Keratinocyte (primary cell): ENCODE results near the gene FDXACB1. TPM values are rescaled to one million over a fixed set of nuclear protein-coding genes. Genes with fewer than 3 reads are reported as not detected.

Experiments used
- DNase-seq: peaks from one replicate; pipeline ENCODE4 v3.0.0-alpha.2; 2011; ENCODE audit warnings: low read depth, missing footprints, low spot score
- FAIRE-seq: peaks from 2 replicates; lab custom pipeline; 2011; peaks lifted over from hg19 to GRCh38; lab: Jason Lieb, UNC
- H2AFZ ChIP-seq: 2 replicates; pipeline ENCODE4 v1.6.0; 2012; ENCODE audit warnings: low read length, control low read depth, inconsistent platforms; ENCODE audit not compliant: control insufficient read depth
- H3K27ac ChIP-seq: 2 replicates; pipeline ENCODE4 v1.5.1; 2011; ENCODE audit warnings: low read length; ENCODE audit not compliant: control insufficient read depth, insufficient read depth
- H3K27me3 ChIP-seq: 3 replicates; pipeline ENCODE4 v1.6.0; 2011; ENCODE audit warnings: low read length; ENCODE audit not compliant: control insufficient read depth, insufficient read depth; ENCODE audit errors: extremely low read depth
- H3K36me3 ChIP-seq, 2 experiments: 2 replicates in 1 of 2; 3 replicates in 1 of 2; pipeline ENCODE4 v1.5.1; 2011; ENCODE audit warnings: low read length in 2 of 2, mild to moderate bottlenecking in 1 of 2; ENCODE audit not compliant: control insufficient read depth in 2 of 2, insufficient read depth in 2 of 2; ENCODE audit errors: extremely low read depth in 1 of 2
- H3K4me1 ChIP-seq: 3 replicates; pipeline ENCODE4 v1.5.1; 2011; ENCODE audit warnings: low read length; ENCODE audit not compliant: control insufficient read depth, insufficient read depth; ENCODE audit errors: extremely low read depth
- H3K4me2 ChIP-seq: 3 replicates; pipeline ENCODE4 v1.6.0; 2011; ENCODE audit warnings: low read depth, low read length; ENCODE audit not compliant: control insufficient read depth, insufficient read depth; ENCODE audit errors: extremely low read depth
- H3K4me3 ChIP-seq, 3 experiments: fragments of 200-600 bp in 1 of 3; sonication (generic) in 1 of 3; 2 replicates in 2 of 3; 3 replicates in 1 of 3; pipeline ENCODE4 v1.5.1; 2011 to 2016; ENCODE audit warnings: low read length in 3 of 3, mild to moderate bottlenecking in 3 of 3, control low read depth in 2 of 3, inconsistent platforms in 1 of 3, low read depth in 1 of 3, mixed read lengths in 1 of 3, mixed run types in 1 of 3, moderate library complexity in 1 of 3; ENCODE audit not compliant: control insufficient read depth in 2 of 3, insufficient read depth in 2 of 3; ENCODE audit errors: extremely low read depth in 1 of 3
- H3K79me2 ChIP-seq: 2 replicates; pipeline ENCODE4 v1.6.0; 2012; ENCODE audit warnings: low read length; ENCODE audit not compliant: control insufficient read depth, insufficient read depth
- H3K9ac ChIP-seq: 3 replicates; pipeline ENCODE4 v1.6.0; 2011; ENCODE audit warnings: low read length; ENCODE audit not compliant: control insufficient read depth, insufficient read depth; ENCODE audit errors: extremely low read depth
- H3K9me1 ChIP-seq: 3 replicates; pipeline ENCODE4 v1.6.0; 2011; ENCODE audit warnings: low read length; ENCODE audit not compliant: control insufficient read depth, insufficient read depth; ENCODE audit errors: extremely low read depth
- H3K9me3 ChIP-seq: 2 replicates; pipeline ENCODE4 v1.5.1; 2012; ENCODE audit warnings: low read depth, low read length; ENCODE audit not compliant: control insufficient read depth
- H4K20me1 ChIP-seq: 3 replicates; pipeline ENCODE4 v1.6.0; 2011; ENCODE audit warnings: low read length; ENCODE audit not compliant: control insufficient read depth, insufficient read depth; ENCODE audit errors: extremely low read depth
- EZH2 ChIP-seq: IDR thresholded peaks from one replicate; pipeline ENCODE4 v1.6.1; 2012; ENCODE audit warnings: inconsistent platforms, mild to moderate bottlenecking, low read length, moderate library complexity
- dilution Hi-C: fragments of 300-500 bp; cut with MboI; formaldehyde crosslinking; loops from one replicate; pipeline ENCODE4 v1.7.0; 2020; ENCODE audit warnings: low sequenced_read_pairs; ENCODE audit not compliant: extremely low pct_ligation_motif_present
- polyA plus RNA-seq, 5 experiments: library from polyadenylated mRNA; depleted of rRNA in 3 of 5; stranded (reverse) in 3 of 5; stranded (forward) in 1 of 5; unstranded in 1 of 5; fragments of >200 nt; gene quantifications; 1 replicate in 1 of 5; 2 replicates in 3 of 5; 3 replicates in 1 of 5; pipeline versions ENCODE4 v1.2.1 to v1.2.3, GENCODE V29; 2011 to 2012; ENCODE audit warnings: missing spikeins in 2 of 5, low read depth in 1 of 5, low replicate concordance in 1 of 5
- TF ChIP-seq, protein P1 (sequence below), 3 experiments: IDR thresholded peaks in 1 of 3; conservative IDR thresholded peaks in 1 of 3; optimal IDR thresholded peaks in 1 of 3; 2 replicates in 2 of 3; 3 replicates in 1 of 3; pipeline versions ENCODE3 to v1.5.1; 2011; ENCODE audit warnings: low read length in 3 of 3, mild to moderate bottlenecking in 3 of 3, moderate library complexity in 2 of 3, control low read depth in 1 of 3, inconsistent platforms in 1 of 3; ENCODE audit not compliant: insufficient read depth in 2 of 3; ENCODE audit errors: extremely low read depth in 1 of 3

Gene FDXACB1
- polyA plus RNA-seq, 1 donor (not counting 4 experiments of a cell fraction or from before 2014, with no cell fraction given), result 2.9 TPM

DNA sequence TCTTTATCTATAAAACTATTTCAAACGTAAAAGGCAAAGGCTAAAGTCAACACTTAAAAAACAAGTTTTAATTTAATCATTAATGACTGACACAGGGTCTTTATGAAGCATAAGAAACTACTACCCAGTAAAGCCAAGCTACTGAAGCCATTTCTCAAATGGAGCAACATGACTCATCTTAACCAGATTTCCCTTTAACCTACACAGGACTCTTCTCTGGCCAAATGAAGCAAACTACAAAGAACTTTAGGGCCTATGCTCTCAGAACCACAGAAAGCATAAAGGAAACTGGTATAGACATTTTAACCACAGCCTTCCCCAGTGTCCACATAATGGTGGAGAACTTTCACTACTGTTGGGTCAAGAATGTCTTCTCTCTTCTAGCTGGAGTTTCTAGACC, 42.2 kb downstream of the FDXACB1 start:
- Histone ChIP-seq H3K27ac (no peak overlapping the region), H3K36me3 (peaks cover 8 to 10% of the 10 kb centered on the region in 2 experiments), H3K79me2 (no peaks in the 10 kb centered on the region), H2AFZ (no peak overlapping the region), H3K9me1 (no peaks in the 10 kb centered on the region), H3K27me3 (no peaks in the 10 kb centered on the region), H3K9me3 (no peaks in the 10 kb centered on the region), H3K4me3 (no peak overlapping the region), H4K20me1 (no peaks in the 10 kb centered on the region), H3K4me1 (no peaks in the 10 kb centered on the region), H3K4me2 (no peak overlapping the region), H3K9ac (no peak overlapping the region)
- no peak for TF ChIP-seq EZH2
- TF ChIP-seq, protein P1, sequence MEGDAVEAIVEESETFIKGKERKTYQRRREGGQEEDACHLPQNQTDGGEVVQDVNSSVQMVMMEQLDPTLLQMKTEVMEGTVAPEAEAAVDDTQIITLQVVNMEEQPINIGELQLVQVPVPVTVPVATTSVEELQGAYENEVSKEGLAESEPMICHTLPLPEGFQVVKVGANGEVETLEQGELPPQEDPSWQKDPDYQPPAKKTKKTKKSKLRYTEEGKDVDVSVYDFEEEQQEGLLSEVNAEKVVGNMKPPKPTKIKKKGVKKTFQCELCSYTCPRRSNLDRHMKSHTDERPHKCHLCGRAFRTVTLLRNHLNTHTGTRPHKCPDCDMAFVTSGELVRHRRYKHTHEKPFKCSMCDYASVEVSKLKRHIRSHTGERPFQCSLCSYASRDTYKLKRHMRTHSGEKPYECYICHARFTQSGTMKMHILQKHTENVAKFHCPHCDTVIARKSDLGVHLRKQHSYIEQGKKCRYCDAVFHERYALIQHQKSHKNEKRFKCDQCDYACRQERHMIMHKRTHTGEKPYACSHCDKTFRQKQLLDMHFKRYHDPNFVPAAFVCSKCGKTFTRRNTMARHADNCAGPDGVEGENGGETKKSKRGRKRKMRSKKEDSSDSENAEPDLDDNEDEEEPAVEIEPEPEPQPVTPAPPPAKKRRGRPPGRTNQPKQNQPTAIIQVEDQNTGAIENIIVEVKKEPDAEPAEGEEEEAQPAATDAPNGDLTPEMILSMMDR (optimal IDR thresholded peaks at IDR 0.05 in 1 of 3, IDR thresholded peaks at IDR 0.05 in 1 of 3, conservative IDR thresholded peaks at IDR 0.05 in 1 of 3; ENCODE audit: extremely low read depth in 1 of 3, insufficient read depth in 2 of 3, low read length in 3 of 3), result no peak
- dilution Hi-C loops, result no loop called here
- FAIRE-seq (no peak), DNase-seq (no peak)

DNA sequence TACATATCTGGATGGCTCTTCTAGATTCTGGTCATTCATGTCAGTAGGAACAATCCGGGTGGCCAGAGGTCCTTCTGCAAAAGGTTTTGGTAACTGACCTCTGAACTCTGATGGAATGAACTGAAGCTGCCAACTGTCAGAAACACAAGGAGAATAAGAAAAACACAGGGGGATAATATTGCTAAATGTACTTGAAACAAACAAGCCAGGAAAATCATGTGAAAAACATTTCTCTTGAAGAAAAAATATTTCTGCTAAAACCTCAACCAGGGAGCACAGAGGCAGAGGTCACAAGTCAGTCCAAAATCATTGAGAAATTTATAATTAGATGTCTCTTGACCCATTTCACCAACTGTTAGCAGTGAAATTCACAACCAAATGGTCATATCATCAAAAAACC, 42.8 kb downstream of the FDXACB1 start:
- Histone ChIP-seq H3K27ac (no peak overlapping the region), H3K36me3 (peaks cover 8 to 10% of the 10 kb centered on the region in 2 experiments), H3K9ac (no peak overlapping the region), H3K4me1 (no peaks in the 10 kb centered on the region), H4K20me1 (no peaks in the 10 kb centered on the region), H2AFZ (no peak overlapping the region), H3K4me2 (no peak overlapping the region), H3K79me2 (no peaks in the 10 kb centered on the region), H3K9me3 (no peaks in the 10 kb centered on the region), H3K9me1 (no peaks in the 10 kb centered on the region), H3K27me3 (no peaks in the 10 kb centered on the region), H3K4me3 (no peak overlapping the region)
- dilution Hi-C loops, result no loop called here
- DNase-seq (no peak), FAIRE-seq (no peak)
- TF ChIP-seq, protein P1 (optimal IDR thresholded peaks at IDR 0.05 in 1 of 3, IDR thresholded peaks at IDR 0.05 in 1 of 3, conservative IDR thresholded peaks at IDR 0.05 in 1 of 3; ENCODE audit: extremely low read depth in 1 of 3, insufficient read depth in 2 of 3, low read length in 3 of 3), result no peak
- no peak for TF ChIP-seq EZH2
